K562 (cell line): ENCODE results near the gene PGA3. TPM values are rescaled to one million over a fixed set of nuclear protein-coding genes. Genes with fewer than 3 reads are reported as not detected.
A peak's percentile ranks its signal among the peaks of the same experiment; 100 is the strongest.

ENCODE experiments used
- BHLHE40 ChIP-seq: IDR thresholded peaks from 2 replicates; pipeline ENCODE4 v1.6.1; 2011; ENCODE audit warnings: low read length, improper control_type of control experiment
- FOSL1 ChIP-seq: fragments of 200-800 bp; sonication (Bioruptor generic); conservative IDR thresholded peaks from 2 replicates; pipeline ENCODE4 v1.6.1; 2016; ENCODE audit warnings: missing genetic modification characterization, missing compliant biosample characterization
- IRF2 ChIP-seq: sonication (generic); formaldehyde crosslinking; IDR thresholded peaks from 2 replicates; pipeline ENCODE4 v1.8.1; 2022; ENCODE audit warnings: mild to moderate bottlenecking, missing genetic modification reagents
- PURB ChIP-seq: sonication (generic); formaldehyde crosslinking; IDR thresholded peaks from 2 replicates; pipeline ENCODE4 v1.9.0; 2021; ENCODE audit warnings: low read depth, mild to moderate bottlenecking, missing genetic modification reagents
- PYGO2 ChIP-seq: fragments of 450-650 bp; IDR thresholded peaks from 2 replicates; pipeline ENCODE4 v1.6.1; 2016; ENCODE audit warnings: mild to moderate bottlenecking, missing genetic modification characterization, moderate library complexity, missing compliant biosample characterization
- SMAD3 ChIP-seq: fragments of 450-650 bp; formaldehyde crosslinking; conservative IDR thresholded peaks from 2 replicates; pipeline ENCODE4 v1.4.0; 2020; ENCODE audit warnings: mild to moderate bottlenecking
- polyA plus RNA-seq, 8 experiments: library from polyadenylated mRNA; depleted of rRNA in 4 of 8; stranded (reverse) in 5 of 8; unstranded in 3 of 8; fragments of >200 nt; fragmentation: Nextera tagmentation in 2 of 8; fragmentation: Illumina TruSeq in 1 of 8; extraction: Ambion mirVana in 2 of 8; extraction: Trizol in 1 of 8; gene quantifications; 2 replicates each; pipeline versions ENCODE4 v1.2.1 to v1.2.3, GENCODE V29; 2011 to 2014; ENCODE audit warnings: inconsistent platforms in 1 of 8, missing spikeins in 1 of 8
- total RNA-seq, 7 experiments: library from RNA; depleted of rRNA in 6 of 7; stranded (reverse); fragments of >200 nt in 6 of 7; fragmentation: Illumina TruSeq in 2 of 7; extraction: Trizol in 2 of 7; gene quantifications; 2 replicates each; pipeline versions ENCODE4 v1.2.1 to v1.2.3, GENCODE V29; 2011 to 2021; ENCODE audit warnings: low replicate concordance in 1 of 7
- TF ChIP-seq, protein P1 (sequence below): fragments of 450-650 bp; formaldehyde crosslinking; IDR thresholded peaks from 2 replicates; pipeline ENCODE4 v1.4.0; 2022; ENCODE audit warnings: missing genetic modification characterization
- TF ChIP-seq, protein P2 (sequence below): sonication (generic); formaldehyde crosslinking; IDR thresholded peaks from 2 replicates; pipeline ENCODE4 v1.8.0; 2022; ENCODE audit warnings: mild to moderate bottlenecking, low read depth, missing genetic modification reagents
- TF ChIP-seq, protein P3 (sequence below): sonication (generic); formaldehyde crosslinking; IDR thresholded peaks from 2 replicates; pipeline ENCODE4 v1.8.1; 2023; ENCODE audit warnings: missing genetic modification reagents, mild to moderate bottlenecking, borderline replicate concordance
- TF ChIP-seq, protein P4 (sequence below): sonication (generic); formaldehyde crosslinking; IDR thresholded peaks from 2 replicates; pipeline ENCODE4 v1.8.1; 2023; ENCODE audit warnings: mild to moderate bottlenecking, missing genetic modification reagents

The PGA3 gene
- total and polyA plus RNA-seq, 9 of the 15 experiments (the other 6 are each of a cell fraction or from before 2014, with no cell fraction given) = 0.15 to 0.18 (median 0.18) TPM; not detected in 6

DNA sequence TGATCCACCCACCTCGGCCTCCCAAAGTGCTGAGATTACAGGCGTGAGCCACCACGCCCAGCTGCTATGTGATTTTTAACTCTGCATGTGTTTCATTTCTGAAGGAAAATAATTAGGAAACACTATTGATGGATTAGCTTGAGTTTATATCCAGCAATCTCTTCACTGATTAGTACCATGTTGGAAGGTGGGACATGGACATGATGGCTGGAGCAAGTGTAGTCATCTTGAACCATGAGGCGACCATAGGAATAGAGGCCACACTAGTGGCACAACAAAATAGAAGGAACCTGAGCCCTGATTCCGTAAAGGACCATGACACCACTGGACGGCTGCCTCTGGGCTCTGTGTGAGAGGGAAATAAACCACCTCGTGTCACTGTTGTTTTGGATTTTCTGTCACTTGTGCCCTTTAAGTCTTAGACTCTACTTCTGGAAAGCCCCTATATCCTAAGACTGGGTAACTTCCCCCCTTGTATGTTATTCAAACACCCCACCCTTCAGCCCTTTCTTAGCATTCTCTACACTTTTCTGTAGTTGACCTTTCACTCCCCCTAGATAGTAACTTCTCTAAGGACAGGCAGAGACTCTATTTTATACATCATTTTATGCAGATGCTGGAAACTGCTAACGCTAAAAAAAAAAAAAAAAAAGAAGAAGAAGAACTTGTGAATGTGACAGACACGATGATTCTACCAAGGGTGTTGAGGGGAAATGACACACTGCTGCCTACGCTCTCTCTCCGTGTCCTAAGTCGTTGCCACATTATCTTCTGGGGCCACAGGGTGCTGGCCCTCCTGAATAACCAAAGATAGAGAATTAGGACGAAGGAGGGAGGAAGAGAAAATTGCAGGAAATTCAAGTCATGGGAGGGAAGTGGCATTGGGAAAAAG is 39.4 kb upstream of the PGA3 start (continued):
- TF ChIP-seq, protein P1, sequence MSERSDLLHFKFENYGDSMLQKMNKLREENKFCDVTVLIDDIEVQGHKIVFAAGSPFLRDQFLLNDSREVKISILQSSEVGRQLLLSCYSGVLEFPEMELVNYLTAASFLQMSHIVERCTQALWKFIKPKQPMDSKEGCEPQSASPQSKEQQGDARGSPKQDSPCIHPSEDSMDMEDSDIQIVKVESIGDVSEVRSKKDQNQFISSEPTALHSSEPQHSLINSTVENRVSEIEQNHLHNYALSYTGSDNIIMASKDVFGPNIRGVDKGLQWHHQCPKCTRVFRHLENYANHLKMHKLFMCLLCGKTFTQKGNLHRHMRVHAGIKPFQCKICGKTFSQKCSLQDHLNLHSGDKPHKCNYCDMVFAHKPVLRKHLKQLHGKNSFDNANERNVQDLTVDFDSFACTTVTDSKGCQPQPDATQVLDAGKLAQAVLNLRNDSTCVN = no peak
- TF ChIP-seq, protein P2, sequence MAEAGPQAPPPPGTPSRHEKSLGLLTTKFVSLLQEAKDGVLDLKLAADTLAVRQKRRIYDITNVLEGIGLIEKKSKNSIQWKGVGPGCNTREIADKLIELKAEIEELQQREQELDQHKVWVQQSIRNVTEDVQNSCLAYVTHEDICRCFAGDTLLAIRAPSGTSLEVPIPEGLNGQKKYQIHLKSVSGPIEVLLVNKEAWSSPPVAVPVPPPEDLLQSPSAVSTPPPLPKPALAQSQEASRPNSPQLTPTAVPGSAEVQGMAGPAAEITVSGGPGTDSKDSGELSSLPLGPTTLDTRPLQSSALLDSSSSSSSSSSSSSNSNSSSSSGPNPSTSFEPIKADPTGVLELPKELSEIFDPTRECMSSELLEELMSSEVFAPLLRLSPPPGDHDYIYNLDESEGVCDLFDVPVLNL (CRISPR knock-in tag) = no peak
- TF ChIP-seq BHLHE40 (peak; percentile 55; the same call in 1 of the 2 replicates), PURB (CRISPR knock-in tag) (no peak), FOSL1 (tag) (peak; percentile 48; the same call in 1 of the 2 replicates), SMAD3 (CRISPR knock-in tag) (no peak), PYGO2 (tag) (no peak), IRF2 (CRISPR knock-in tag) (no peak)
- TF ChIP-seq, protein P3, sequence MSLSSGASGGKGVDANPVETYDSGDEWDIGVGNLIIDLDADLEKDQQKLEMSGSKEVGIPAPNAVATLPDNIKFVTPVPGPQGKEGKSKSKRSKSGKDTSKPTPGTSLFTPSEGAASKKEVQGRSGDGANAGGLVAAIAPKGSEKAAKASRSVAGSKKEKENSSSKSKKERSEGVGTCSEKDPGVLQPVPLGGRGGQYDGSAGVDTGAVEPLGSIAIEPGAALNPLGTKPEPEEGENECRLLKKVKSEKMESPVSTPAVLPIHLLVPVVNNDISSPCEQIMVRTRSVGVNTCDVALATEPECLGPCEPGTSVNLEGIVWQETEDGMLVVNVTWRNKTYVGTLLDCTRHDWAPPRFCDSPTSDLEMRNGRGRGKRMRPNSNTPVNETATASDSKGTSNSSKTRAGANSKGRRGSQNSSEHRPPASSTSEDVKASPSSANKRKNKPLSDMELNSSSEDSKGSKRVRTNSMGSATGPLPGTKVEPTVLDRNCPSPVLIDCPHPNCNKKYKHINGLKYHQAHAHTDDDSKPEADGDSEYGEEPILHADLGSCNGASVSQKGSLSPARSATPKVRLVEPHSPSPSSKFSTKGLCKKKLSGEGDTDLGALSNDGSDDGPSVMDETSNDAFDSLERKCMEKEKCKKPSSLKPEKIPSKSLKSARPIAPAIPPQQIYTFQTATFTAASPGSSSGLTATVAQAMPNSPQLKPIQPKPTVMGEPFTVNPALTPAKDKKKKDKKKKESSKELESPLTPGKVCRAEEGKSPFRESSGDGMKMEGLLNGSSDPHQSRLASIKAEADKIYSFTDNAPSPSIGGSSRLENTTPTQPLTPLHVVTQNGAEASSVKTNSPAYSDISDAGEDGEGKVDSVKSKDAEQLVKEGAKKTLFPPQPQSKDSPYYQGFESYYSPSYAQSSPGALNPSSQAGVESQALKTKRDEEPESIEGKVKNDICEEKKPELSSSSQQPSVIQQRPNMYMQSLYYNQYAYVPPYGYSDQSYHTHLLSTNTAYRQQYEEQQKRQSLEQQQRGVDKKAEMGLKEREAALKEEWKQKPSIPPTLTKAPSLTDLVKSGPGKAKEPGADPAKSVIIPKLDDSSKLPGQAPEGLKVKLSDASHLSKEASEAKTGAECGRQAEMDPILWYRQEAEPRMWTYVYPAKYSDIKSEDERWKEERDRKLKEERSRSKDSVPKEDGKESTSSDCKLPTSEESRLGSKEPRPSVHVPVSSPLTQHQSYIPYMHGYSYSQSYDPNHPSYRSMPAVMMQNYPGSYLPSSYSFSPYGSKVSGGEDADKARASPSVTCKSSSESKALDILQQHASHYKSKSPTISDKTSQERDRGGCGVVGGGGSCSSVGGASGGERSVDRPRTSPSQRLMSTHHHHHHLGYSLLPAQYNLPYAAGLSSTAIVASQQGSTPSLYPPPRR (CRISPR knock-in tag) = no peak
- TF ChIP-seq, protein P4, sequence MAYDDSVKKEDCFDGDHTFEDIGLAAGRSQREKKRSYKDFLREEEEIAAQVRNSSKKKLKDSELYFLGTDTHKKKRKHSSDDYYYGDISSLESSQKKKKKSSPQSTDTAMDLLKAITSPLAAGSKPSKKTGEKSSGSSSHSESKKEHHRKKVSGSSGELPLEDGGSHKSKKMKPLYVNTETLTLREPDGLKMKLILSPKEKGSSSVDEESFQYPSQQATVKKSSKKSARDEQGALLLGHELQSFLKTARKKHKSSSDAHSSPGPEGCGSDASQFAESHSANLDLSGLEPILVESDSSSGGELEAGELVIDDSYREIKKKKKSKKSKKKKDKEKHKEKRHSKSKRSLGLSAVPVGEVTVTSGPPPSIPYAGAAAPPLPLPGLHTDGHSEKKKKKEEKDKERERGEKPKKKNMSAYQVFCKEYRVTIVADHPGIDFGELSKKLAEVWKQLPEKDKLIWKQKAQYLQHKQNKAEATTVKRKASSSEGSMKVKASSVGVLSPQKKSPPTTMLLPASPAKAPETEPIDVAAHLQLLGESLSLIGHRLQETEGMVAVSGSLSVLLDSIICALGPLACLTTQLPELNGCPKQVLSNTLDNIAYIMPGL = no peak
